B cell (primary cell): ENCODE results near the gene ITPK1. TPM values are rescaled to one million over a fixed set of nuclear protein-coding genes. Genes with fewer than 3 reads are reported as not detected.

Experiments used
- ATAC-seq: fragments of 200-7000 bp; cut with Tn5 transposase; one replicate; pipeline ENCODE4 v1.10.0; 2021; ENCODE audit warnings: low read depth, mild to moderate bottlenecking, moderate number of reproducible peaks, moderate library complexity
- CTCF ChIA-PET: fragments of 350-600 bp; sonication (Branson Sonifier 250); formaldehyde crosslinking; loops from one replicate; lab custom pipeline; 2021; ENCODE audit warnings: antibody characterized with exemption, inconsistent platforms; lab: Charles Lee
- POLR2A ChIA-PET: fragments of 350-600 bp; sonication (Branson Sonifier 250); formaldehyde crosslinking; loops from one replicate; lab custom pipeline; 2021; ENCODE audit warnings: antibody characterized with exemption; lab: Charles Lee
- DNase-seq: peaks from one replicate; pipeline ENCODE4 v3.0.0; 2013
- H2AFZ ChIP-seq: 2 replicates; pipeline ENCODE4 v1.6.1; 2012; ENCODE audit warnings: mild to moderate bottlenecking, low read depth, low read length; ENCODE audit not compliant: insufficient read depth, poor library complexity, severe bottlenecking
- H3K27ac ChIP-seq, 2 donors: 1 replicate in 1 of 2; 2 replicates in 1 of 2; pipeline ENCODE4 v1.5.1; 2012 to 2013; ENCODE audit warnings: low read length in 2 of 2, mild to moderate bottlenecking in 2 of 2, moderate library complexity in 1 of 2
- H3K27me3 ChIP-seq, 4 experiments: fragments of 200-600 bp in 1 of 4; sonication (generic) in 1 of 4; replicated peaks in 1 of 4; 1 replicate in 2 of 4; 2 replicates in 2 of 4; pipeline versions ENCODE4 v1.6.1 to v1.7.0; 2013 to 2016; ENCODE audit warnings: low read length in 3 of 4, mild to moderate bottlenecking in 2 of 4, mixed read lengths in 1 of 4, moderate library complexity in 1 of 4; ENCODE audit not compliant: insufficient read depth in 4 of 4, control insufficient read depth in 3 of 4; ENCODE audit errors: control extremely low read depth in 1 of 4
- H3K36me3 ChIP-seq, 2 experiments: replicated peaks in 1 of 2; 1 replicate in 1 of 2; 2 replicates in 1 of 2; pipeline versions ENCODE4 v1.6.1 to v1.7.1; 2013; ENCODE audit warnings: low read length in 1 of 2; ENCODE audit not compliant: insufficient read depth in 2 of 2, control insufficient read depth in 1 of 2; ENCODE audit errors: control extremely low read depth in 1 of 2, extremely low read depth in 1 of 2
- H3K4me1 ChIP-seq, 2 donors: fragments of 200-600 bp in 1 of 2; sonication (generic) in 1 of 2; 1 replicate in 1 of 2; 2 replicates in 1 of 2; pipeline versions ENCODE4 v1.5.1 to v1.6.1; 2013 to 2017; ENCODE audit warnings: low read length in 2 of 2; ENCODE audit not compliant: control insufficient read depth in 2 of 2, insufficient read depth in 2 of 2
- H3K4me2 ChIP-seq: replicated peaks from 2 replicates; pipeline ENCODE3; 2012; ENCODE audit warnings: mild to moderate bottlenecking, low read depth, low read length; ENCODE audit not compliant: poor library complexity, severe bottlenecking
- H3K4me3 ChIP-seq, 5 experiments: fragments of 200-600 bp in 1 of 5; sonication (generic) in 1 of 5; 1 replicate in 3 of 5; 2 replicates in 2 of 5; pipeline versions ENCODE4 v1.5.1 to v1.7.0; 2011 to 2016; ENCODE audit warnings: low read length in 4 of 5, mild to moderate bottlenecking in 4 of 5, low read depth in 2 of 5, control low read depth in 1 of 5, moderate library complexity in 1 of 5; ENCODE audit not compliant: insufficient read depth in 1 of 5; ENCODE audit errors: control extremely low read depth in 1 of 5, extremely low read depth in 1 of 5
- H3K79me2 ChIP-seq: fragments of 200-600 bp; sonication (generic); one replicate; pipeline ENCODE4 v1.6.0; 2016; ENCODE audit warnings: low read length; ENCODE audit not compliant: control insufficient read depth, insufficient read depth
- H3K9ac ChIP-seq: fragments of 200-600 bp; sonication (generic); 2 replicates; pipeline ENCODE4 v1.6.1; 2017; ENCODE audit warnings: mild to moderate bottlenecking, low read length, moderate library complexity
- H3K9me3 ChIP-seq, 3 donors: one replicate each; pipeline versions ENCODE4 v1.6.1 to v1.7.1; 2013; ENCODE audit warnings: low read length in 2 of 3; ENCODE audit not compliant: control insufficient read depth in 2 of 3, insufficient read depth in 1 of 3; ENCODE audit errors: control extremely low read depth in 1 of 3
- H4K20me1 ChIP-seq: 2 replicates; pipeline ENCODE4 v1.6.0; 2012; ENCODE audit warnings: mild to moderate bottlenecking, low read length; ENCODE audit not compliant: insufficient read depth, control insufficient read depth, poor library complexity, severe bottlenecking
- H3K27ac Mint-ChIP-seq: one replicate; pipeline ENCODE4 v1.8.0; 2021; ENCODE audit warnings: mixed read lengths
- H3K27me3 Mint-ChIP-seq: one replicate; pipeline ENCODE4 v1.8.0; 2021; ENCODE audit warnings: mixed read lengths
- H3K4me1 Mint-ChIP-seq: one replicate; pipeline ENCODE4 v1.8.0; 2021; ENCODE audit warnings: mixed read lengths
- H3K4me3 Mint-ChIP-seq: one replicate; pipeline ENCODE4 v1.8.0; 2021; ENCODE audit warnings: mixed read lengths
- H3K9me3 Mint-ChIP-seq: one replicate; pipeline ENCODE4 v1.8.0; 2022; ENCODE audit warnings: mixed read lengths; ENCODE audit not compliant: insufficient read depth
- EZH2 ChIP-seq: IDR thresholded peaks from 2 replicates; pipeline ENCODE4 v1.6.1; 2012; ENCODE audit warnings: borderline replicate concordance, low read depth, mild to moderate bottlenecking, moderate library complexity, low read length; ENCODE audit not compliant: insufficient read depth, poor library complexity, severe bottlenecking
- WGBS: methylation state at CpG from one replicate; pipeline ENCODE4 v1.1.5; 2013; ENCODE audit warnings: missing lambda C conversion rate; ENCODE audit not compliant: insufficient coverage; 5-methylcytosine and 5-hydroxymethylcytosine counted together
- intact Hi-C: fragments of 100-400 bp; cut with micrococcal nuclease; formaldehyde crosslinking; loops from one replicate; pipeline ENCODE4 v1.10.0; 2022
- polyA plus RNA-seq: library from polyadenylated mRNA; depleted of rRNA; stranded (reverse); fragments of >200 nt; gene quantifications from 2 replicates; pipeline ENCODE4 v1.2.3, GENCODE V29; 2012
- total RNA-seq, 2 donors: library from RNA; stranded (reverse); fragments of 120-200 nt in 1 of 2; gene quantifications; 1 replicate in 1 of 2; 2 replicates in 1 of 2; pipeline versions ENCODE4 v1.2.3 to v1.2.4, GENCODE V29; 2013 to 2022
- TF ChIP-seq, protein P1 (sequence below): fragments of 200-600 bp; IDR thresholded peaks from one replicate; pipeline ENCODE4 v1.8.0; 2022; ENCODE audit warnings: antibody characterized with exemption, mild to moderate bottlenecking

The ITPK1 gene
- total and polyA plus RNA-seq, 2 donors (not counting 1 experiment from before 2014, with no cell fraction given), result 46.0 to 46.9 TPM

DNA sequence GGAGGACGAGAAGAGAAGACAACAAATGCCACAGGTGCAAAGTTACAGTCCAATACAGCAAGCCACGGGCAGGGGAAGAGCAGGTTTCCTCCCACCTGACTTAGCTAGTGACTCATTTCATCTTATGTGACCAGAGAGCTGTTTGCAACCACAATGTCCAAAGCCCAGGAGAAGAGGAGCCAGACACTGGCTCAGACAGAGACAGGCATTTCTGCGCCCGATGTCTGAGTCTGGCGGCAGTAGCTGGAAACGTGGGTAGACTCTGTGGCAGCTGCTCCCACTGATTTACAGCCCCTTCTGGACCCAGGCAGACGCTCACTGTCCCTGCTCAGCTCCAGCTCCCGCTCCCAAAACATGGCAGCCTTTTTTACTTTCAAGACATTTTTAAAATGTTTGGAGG is 132.8 kb downstream of the ITPK1 start:
- H3K9me3 Mint-ChIP-seq, result peaks cover 13% of the 10 kb centered on the region
- CTCF ChIA-PET, result interaction anchor here (1.0 kb wide), 1 partner anchor 130 kb away, joined by 3 read pairs; no protein-coding TSS in a partner anchor

DNA sequence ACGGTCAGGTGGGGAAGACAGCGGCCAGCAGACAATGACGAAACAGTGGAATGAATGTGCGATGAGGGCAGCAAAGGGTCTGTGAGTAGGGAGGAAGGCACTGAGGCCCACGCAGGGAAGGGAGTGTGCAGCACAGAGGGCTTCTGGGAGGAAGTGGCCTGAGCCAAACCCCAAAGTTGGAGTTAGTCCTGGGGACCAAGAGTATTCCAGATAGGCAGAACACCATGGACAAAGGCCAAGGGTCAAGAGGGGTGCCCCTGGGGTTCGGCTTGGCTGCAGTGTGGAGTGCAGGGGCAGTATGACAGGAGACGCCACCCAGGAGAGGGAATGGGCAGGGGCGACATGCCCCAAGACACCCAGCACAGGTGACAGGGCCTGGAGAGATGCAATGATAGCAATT is 134.0 kb downstream of the ITPK1 start:
- no peaks in the 10 kb centered on the region for H3K27me3 ChIP-seq
- H3K4me1 ChIP-seq, result no peaks in the 10 kb centered on the region
- intact Hi-C loops, result no loop called here
- ChIA-PET CTCF (no interaction called here), POLR2A (no interaction called here)
- Mint-ChIP-seq H3K27me3 (no peaks in the 10 kb centered on the region), H3K4me3 (no peak overlapping the region), H3K4me1 (peaks cover 20% of the 10 kb centered on the region), H3K27ac (no peak overlapping the region), H3K9me3 (peaks cover 24% of the 10 kb centered on the region)
- H3K4me2 ChIP-seq, result no peak overlapping the region
- 100% methylated on average over 6 of the region's 8 CpGs for WGBS
- no peak for TF ChIP-seq EZH2
- TF ChIP-seq, protein P1, sequence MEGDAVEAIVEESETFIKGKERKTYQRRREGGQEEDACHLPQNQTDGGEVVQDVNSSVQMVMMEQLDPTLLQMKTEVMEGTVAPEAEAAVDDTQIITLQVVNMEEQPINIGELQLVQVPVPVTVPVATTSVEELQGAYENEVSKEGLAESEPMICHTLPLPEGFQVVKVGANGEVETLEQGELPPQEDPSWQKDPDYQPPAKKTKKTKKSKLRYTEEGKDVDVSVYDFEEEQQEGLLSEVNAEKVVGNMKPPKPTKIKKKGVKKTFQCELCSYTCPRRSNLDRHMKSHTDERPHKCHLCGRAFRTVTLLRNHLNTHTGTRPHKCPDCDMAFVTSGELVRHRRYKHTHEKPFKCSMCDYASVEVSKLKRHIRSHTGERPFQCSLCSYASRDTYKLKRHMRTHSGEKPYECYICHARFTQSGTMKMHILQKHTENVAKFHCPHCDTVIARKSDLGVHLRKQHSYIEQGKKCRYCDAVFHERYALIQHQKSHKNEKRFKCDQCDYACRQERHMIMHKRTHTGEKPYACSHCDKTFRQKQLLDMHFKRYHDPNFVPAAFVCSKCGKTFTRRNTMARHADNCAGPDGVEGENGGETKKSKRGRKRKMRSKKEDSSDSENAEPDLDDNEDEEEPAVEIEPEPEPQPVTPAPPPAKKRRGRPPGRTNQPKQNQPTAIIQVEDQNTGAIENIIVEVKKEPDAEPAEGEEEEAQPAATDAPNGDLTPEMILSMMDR, result no peak
- no peak overlapping the region for H2AFZ ChIP-seq
- H3K36me3 ChIP-seq, result peaks cover 2 to 22% of the 10 kb centered on the region in 2 experiments
- no peak overlapping the region for H3K9ac ChIP-seq
- no peak overlapping the region for H3K27ac ChIP-seq
- ATAC-seq, result no peak
- H4K20me1 ChIP-seq, result no peaks in the 10 kb centered on the region
- peaks cover 4% of the 10 kb centered on the region for H3K79me2 ChIP-seq
- H3K4me3 ChIP-seq, result no peak overlapping the region
- H3K9me3 ChIP-seq, result peaks cover 1 to 59% (median 37%) of the 10 kb centered on the region in 3 donors
- DNase-seq, result no peak

More for the DNA sequence above, 132.8 kb downstream of the ITPK1 start:
- H3K27ac ChIP-seq, result no peak overlapping the region
- no peak overlapping the region for H3K4me3 ChIP-seq
- Mint-ChIP-seq H3K4me1 (peaks cover 19% of the 10 kb centered on the region), H3K27me3 (no peaks in the 10 kb centered on the region), H3K4me3 (no peak overlapping the region), H3K27ac (no peak overlapping the region)
- WGBS, result 89% methylated on average over 8 of the region's 8 CpGs
- intact Hi-C loops, result no loop called here
- no peak overlapping the region for H3K9ac ChIP-seq
- H2AFZ ChIP-seq, result no peak overlapping the region
- TF ChIP-seq EZH2, result no peak
- TF ChIP-seq, protein P1, result no peak
- no peaks in the 10 kb centered on the region for H3K4me1 ChIP-seq
- no peak for ATAC-seq
- H3K4me2 ChIP-seq, result no peak overlapping the region
- POLR2A ChIA-PET, result no interaction called here
- peaks cover 0 to 13% of the 10 kb centered on the region in 2 experiments for H3K36me3 ChIP-seq
- H3K9me3 ChIP-seq, result peaks cover 1 to 50% (median 25%) of the 10 kb centered on the region in 3 donors
- no peak for DNase-seq
- H4K20me1 ChIP-seq, result no peaks in the 10 kb centered on the region
- H3K79me2 ChIP-seq, result peaks cover 4% of the 10 kb centered on the region
- H3K27me3 ChIP-seq, result no peaks in the 10 kb centered on the region
